Hematopoietic multipotent progenitor cell treated with erythropoietin and hydrocortisone succinate and interleukin-3 and kit ligand, for 17 days (in vitro differentiated cells): Measurements from ENCODE around the gene MZT2A.
"Not testable (repeated sequence)": the region's sequence is repeated elsewhere in the genome, so short reads cannot be mapped to it uniquely, and the experiment has no call there.

Experiments used
- DNase-seq: peaks from one replicate; pipeline ENCODE4 v3.0.0-alpha.2; 2015; ENCODE audit warnings: low spot score

Gene MZT2A

GRCh38 chr2:131491469-131491836, 744 bp downstream of the MZT2A start:
- peak; percentile 6 for DNase-seq

DNA sequence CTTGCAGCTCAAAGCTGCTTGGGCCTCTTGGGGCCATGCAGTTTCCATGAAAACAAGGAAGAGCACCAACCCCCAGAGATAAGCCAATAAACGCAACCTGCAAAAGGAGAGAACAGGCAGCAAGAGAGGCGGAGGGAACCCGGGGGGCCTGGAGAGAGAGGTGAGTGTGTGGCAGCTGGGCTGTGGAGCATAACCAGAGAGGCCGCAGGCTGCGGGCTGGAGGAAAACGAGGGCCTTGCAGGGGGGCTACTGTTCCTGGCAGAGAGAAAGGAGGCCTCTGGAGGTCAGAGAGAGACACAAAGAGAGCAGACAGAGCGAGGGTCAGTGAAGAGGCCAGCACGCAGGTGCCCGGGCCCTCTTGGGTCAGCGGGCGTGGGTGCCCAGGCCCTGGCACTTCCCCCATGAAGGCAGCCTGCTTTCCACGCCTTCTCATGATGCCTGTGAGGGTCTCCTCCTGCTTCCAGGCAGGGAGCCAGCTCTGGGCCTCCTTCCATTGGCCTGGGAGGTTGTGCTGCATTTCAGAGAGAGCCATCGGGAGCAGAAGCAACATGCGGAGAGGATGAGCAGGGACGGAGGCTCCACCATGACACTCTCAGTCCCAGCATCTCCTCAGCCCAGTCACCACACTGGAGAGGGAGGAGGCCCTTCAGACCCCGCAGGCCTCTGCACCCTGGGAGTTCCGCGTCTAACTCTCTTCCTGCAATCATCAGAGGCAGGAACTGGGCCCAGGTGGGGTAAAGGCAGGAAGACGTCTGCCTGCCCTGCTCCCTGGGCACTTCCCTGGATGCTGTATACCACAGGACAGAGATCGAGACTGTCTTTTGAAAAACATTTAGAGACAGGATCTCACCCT, 1.4 kb downstream of the MZT2A start:
- DNase-seq = not testable (repeated sequence)

- no peak for DNase-seq
Measured at GRCh38 chr2:131488306-131489205, 3.6 kb downstream of the MZT2A start.

DNA sequence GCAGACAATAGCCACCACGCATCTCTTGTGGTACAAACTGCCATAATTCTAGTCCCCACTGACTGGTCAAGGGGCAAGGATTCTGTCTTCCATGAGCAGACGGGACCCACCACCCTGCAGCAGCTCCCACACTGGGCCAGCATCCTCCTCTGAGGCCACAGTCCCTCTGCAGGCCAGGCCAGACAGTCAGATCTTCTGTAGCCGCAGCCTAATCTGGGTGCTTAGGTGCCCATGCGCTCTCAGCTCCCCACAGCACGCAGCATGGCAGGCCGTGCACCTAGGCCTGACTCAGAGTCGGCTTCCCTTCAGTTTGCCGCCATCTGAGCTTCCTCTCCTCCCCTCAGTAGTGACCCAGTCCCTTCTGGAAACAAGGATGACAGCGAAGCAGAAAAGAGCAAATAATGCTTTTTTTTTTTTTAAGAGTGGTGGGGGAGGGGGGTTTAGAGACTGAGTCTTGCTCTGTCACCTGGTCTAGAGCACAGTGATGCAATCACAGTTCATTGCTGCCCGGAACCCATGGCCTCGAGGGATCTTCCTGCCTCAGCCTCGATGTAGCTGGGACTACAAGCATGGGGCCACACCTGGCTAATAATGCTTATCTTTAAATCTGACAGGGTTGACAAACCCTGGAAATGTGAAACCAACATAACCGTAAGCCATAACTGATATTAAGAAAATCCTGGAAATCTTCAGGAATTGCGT, 5.8 kb downstream of the MZT2A start:
- not testable (repeated sequence) for DNase-seq

- not testable (repeated sequence) for DNase-seq
Measured at GRCh38 chr2:131484906-131485460, 7.2 kb downstream of the MZT2A start.

- DNase-seq = not testable (repeated sequence)
Measured at GRCh38 chr2:131483981-131484820, 8.0 kb downstream of the MZT2A start.

GRCh38 chr2:131482506-131483155, 9.6 kb downstream of the MZT2A start:
- not testable (repeated sequence) for DNase-seq

GRCh38 chr2:131480351-131480750, 11.8 kb downstream of the MZT2A start:
- DNase-seq = not testable (repeated sequence)

DNA sequence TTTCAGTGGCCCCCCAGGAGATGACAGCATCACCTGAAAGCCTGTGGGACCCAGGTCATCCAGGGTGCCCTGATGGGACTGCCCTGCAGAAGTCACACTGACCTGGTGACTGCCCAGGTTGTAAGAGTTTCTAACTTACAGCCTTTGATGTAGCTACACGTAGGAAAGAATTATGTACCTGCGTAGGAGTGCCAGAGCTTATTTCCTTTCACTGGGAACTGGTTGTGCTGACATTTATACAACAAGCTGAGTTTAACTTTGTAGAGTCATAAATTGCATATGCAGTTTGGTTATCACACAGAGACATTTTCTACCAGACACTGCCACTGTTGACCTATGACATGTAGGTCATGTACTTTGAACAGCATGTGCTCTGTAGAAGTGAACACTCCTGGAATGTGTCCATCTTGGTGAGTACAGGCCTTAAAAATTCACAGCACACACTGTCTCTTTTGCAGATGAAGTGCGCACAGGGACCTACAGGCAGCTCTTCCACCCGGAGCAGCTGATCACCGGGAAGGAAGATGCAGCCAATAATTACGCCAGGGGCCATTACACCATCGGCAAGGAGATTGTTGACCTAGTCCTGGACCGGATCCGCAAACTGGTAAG, 13.2 kb downstream of the MZT2A start:
- not testable (repeated sequence) for DNase-seq

DNA sequence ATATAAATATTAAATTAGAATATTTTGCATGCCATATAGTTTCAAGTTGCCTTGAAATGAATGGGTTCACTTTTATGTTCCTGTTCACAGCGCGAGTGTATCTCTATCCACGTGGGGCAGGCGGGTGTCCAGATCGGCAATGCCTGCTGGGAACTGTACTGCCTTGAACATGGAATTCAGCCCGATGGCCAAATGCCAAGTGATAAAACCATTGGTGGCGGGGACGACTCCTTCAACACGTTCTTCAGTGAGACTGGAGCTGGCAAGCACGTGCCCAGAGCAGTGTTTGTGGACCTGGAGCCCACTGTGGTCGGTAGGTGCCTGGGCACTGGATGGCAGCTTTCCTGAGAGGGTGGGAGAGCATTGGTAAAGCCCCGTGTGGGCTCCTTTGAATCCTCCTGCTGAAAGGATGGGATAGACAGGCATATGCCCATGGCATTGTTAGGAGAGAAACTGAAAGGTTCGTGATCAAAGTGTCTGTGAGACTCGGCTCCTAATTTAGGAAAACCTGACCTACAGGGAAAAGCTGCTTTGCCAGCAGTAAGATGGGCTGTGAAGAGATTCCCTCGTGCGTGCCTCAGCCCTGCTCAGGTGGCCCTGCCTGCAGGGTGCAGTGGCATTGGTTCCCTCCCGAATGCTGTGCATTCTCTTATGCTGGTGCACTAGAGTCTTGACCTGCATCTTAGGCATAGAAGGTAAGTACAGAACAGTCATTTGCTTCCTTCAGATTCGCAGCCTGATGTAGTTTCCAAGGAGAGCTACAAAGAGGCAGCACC, 13.9 kb downstream of the MZT2A start:
- DNase-seq = not testable (repeated sequence)

DNA sequence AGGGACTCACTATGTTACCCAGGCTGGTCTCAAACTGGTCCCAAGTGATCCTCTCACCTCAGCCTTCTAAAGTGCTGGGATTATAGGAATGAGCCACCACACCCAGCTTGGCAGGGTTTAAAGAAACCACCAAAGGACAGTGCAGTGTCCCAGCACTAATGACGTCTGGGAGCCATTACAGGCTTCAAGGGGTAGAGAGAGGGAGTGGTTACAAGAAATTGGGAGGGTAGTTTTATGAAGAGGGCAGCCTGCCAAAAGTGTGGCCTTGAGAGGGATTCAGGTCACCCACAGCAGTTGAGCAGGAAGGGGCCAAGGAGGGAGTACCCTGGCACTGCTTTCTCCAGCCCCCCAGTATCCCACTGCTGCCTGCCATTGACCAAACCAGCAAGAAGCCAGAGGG, 15.0 kb downstream of the MZT2A start:
- not testable (repeated sequence) for DNase-seq

DNA sequence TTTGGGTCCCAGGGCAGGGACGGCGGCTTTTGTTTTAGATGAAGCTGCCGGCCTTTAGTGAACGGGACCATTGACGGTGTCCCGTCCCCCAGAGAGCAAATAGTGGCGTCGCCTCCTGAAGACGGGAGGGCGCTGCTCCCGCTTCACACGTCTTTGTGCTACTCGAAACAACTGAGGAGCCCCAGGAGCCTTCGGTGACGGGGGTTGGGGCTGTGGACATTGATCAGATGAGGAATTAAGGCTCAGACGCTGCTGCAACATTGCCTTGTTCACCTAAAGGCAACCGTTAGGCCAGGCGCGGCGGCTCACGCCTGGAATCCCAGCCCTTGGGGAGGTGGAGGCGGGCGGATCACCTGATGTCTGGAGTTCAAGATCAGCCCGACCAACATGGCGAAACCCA, 15.8 kb downstream of the MZT2A start:
- DNase-seq = not testable (repeated sequence)

DNA sequence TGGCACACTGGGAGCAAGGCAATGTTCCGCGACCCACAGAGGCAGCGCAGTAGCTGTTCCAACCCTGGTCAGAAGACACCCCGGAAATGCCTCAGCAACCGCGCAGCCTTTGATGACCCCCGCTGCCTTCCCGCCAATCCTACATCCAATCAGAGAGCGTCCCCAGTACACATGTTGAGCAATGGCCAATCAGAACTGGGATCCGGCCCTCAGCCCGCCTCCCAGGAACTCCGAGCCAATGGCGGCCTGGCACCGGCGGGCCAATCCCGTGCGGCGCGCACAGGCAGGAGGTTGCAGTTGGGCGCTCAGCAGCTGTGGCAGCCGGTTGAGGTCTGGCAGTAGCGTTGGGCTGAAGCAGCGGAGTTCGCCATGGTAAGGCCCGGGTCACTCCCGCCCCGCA, 16.4 kb downstream of the MZT2A start, which contains the start of gene TUBA3D:
TSS of gene TUBA3D (plus strand) at position 289 of the 400 bp plus-strand sequence. CDS start at position 370, 81 bp downstream.
- no peak for DNase-seq

GRCh38 chr2:131473266-131473665, 18.9 kb downstream of the MZT2A start:
- not testable (repeated sequence) for DNase-seq

DNA sequence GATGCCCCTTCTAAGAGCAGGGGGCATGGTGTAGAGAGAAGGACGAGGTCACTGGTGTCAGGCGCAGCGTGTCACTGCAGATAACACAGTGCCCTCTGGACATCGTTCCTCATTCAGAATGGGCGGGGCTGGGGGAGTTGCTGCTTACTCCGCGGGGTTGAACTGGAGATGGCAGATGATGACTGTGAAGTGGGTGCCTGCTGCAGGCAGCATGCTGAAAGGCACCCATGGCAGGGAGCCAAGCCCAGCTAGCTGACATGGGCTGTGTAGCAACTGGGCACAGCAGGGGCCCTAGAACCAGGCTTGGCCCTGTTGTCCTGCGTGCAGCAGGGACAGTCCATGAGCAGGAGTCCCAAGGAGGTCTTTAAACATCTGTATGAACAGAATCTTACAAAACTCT, 20.6 kb downstream of the MZT2A start:
- DNase-seq = peak; percentile 56

DNA sequence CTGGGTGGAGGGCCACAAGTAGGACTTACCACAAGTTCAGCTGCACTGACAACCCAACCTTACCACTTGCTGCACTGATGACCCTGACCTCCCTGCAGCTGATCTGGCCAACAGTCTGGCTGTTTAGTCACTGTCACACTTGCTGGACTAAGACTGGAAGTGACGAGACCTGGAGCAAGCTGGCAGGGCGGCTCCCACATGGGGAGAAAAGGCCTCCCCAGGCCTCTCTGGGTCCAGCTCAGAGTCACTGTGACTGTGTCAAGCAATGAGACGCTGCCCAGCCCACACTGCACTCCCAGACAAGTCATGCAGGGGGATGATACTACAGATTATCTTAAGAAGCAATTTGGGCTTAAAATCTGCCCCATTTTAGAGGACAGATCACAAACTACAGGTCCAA, 21.3 kb downstream of the MZT2A start:
- DNase-seq = not testable (repeated sequence)

DNA sequence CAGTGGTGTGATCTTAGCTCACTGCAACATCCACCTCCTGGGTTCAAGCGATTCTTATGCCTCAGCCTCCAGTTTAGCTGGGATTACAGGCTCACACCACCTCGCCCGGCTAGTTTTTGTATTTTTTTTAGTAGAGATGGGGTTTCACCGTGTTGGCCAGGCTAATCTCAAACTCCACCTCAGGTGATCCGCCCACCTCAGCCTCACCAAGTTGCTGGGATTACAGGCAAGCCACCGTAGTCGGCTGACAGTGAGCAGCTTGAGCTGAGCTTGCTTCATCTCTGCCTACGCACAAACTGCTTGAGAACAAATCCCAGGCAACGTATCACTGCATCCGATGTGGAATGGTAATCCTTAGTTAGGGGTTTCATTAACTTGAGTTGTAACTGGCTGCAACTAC, 24.5 kb downstream of the MZT2A start:
- DNase-seq = not testable (repeated sequence)

DNA sequence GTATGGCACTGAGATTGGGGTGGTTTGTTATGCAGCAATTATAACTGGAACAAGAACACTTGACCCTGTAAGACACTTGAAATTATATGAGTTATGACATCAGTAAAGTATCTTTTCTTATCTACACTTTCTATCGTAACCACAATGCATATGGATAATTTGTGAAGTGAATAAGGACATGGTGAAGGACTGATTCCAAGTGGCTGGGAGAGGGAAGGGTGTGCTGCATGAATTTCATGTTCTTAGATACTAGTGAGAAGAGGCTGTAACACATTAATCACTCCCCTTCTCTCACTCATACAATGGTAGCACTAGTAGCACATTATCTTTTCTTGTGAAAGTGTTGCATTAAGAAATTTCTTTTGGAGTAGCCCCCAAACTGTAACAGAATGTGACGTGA, 37.3 kb downstream of the MZT2A start:
- not testable (repeated sequence) for DNase-seq
